Fibroblast of the conjunctiva (primary cell): ENCODE measurements around the gene PGAP6.
"Not testable (repeated sequence)": the region's sequence is repeated elsewhere in the genome, so short reads cannot be mapped to it uniquely, and the experiment has no call there.

Experiments used
- DNase-seq: peaks from one replicate; pipeline ENCODE4 v3.0.0-alpha.2; 2010; ENCODE audit warnings: low read depth

The PGAP6 gene

DNA sequence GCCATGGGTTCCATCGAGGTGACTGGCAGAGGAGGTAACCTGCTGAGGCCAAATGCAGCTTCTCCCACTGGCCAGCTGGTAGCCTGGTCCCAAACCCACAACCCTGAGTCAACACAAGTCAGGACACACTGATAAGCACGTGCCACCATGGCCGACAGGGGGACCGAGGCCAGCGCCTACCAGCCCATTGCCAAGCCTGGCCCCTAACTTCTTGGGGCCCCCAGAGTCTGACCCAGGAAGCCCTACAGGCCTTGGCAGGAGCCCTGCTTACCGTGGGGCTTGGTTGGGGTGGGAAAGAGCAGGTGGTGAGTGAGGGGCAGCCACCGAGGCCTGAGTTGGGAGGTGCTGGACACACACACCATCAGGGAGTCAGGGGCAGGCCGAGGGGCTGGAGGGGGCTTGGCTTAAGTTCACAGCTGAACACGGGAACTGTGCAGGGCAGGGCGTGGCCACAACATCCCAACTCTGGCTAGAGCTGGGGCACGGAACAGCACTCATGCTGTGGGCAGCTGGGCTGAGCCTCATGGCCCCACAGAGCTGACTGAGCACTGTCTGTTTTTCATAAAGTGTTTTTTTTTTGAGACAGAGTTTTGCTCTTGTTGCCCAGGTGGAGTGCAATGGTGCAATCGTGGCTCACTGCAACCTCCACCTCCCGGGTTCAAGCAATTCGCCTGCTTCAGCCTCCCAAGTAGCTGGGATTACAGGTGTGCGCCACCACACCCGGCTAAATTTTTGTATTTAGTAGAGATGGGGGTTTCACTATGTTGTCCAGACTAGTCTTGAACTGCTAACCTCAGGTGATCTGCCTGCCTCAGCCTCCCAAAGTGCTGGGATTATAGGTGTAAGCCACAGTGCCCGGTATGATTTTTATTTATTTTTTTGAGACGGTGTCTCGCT is 16.9 kb downstream of the PGAP6 start:
- DNase-seq = no peak

- DNase-seq = no peak
Observed at GRCh38 chr16:363766-364490, 17.9 kb downstream of the PGAP6 start.

- no peak for DNase-seq
Observed at GRCh38 chr16:363110-363765, 18.5 kb downstream of the PGAP6 start.

GRCh38 chr16:362702-362999 is 19.1 kb downstream of the PGAP6 start:
- not testable (repeated sequence) for DNase-seq

DNA sequence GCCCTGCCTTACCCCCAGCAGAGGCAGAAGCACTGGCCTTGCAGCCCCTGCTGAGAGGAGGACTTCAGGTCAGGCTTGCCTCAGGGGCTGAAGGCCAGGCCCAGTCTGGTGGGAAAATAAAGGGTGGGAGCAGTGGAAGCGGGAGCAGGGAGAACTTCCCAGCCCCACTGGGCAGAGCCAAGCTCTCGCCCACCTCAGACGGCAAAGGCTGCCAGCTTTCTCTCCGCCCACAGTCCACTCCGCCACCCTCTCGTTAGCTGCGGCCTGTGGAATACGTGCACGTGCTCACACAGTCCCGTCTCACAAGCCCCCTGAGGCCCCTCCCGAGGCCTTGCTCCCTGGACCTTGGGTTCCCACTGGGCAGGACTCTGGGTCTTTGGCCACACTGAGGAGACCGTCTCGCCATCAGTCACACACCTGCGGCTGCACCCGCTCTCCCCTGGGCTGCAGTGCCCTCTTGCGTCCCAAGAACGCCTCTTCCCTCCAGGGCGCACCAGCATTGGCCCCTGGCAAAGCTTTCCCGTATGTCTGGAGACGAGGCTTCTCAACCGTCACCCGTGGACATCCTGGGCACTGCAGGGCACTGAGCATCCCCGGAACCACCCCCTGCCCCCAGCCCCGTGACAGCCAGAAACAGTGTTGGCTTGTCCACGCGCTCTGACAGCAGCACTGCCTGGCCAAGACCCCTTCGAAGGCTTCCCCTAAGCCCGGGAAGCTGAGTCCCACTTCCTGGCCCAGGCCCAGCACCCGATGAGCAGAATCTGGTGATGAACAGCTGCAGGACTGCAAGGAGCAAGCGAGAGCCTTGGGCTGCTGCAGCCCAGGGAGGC is 19.7 kb downstream of the PGAP6 start:
- peak; percentile 43 for DNase-seq

DNA sequence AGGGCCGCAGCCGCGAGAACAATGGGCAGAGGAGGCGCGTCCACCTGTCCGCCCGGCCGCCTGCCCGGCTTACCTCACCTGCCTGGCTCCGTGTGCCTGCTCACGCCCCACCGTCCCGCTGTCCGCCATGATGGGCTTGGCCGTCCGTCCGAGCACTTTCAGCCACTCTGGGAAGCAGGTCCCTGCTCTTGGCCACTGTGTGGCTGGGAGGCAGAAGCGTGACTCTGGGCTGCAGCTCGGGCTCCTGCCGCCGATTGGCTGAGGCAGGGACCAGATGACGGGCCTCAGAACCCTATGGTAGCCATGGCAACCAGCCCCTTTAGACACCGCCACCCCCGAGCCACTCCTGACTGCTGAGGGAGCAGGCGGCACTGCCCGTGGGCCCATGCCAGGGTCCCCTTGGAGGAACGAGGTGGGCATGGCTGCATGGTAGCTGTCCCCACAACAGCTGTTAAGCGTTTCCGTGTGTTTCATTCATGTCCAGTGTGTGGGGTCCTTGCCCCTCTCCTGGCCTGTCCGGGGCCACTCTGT is 20.4 kb downstream of the PGAP6 start:
- no peak for DNase-seq

DNA sequence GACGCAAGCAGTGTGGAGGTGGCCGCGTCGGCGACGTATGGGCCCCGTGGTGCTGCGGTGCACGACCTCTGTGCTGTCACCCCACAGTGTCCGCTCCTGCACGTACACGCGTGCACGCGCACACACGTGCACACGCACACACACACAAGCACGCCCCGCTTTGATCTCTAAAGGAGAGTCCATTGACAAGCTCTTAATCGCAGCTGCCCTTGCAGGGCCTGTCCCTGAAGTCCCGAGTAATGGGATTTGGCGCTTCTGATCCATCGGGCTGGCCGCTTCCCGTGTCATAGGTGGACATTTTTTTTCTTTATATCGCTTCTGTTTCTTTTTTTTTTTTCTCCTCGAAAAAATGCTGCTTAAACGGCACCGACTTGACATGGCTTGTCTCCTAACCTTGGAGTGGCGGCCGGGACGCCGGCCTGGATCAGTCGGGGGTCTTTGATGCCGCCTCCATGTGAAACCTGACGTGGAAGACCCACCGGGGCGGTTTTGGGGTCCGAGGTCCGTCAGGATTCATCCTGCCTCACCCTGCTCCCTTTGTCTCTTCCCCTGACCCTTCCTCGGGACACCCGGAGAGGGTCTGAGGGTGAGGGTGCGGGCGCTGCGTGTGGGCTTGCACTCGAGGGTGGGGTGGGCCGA is 21.0 kb downstream of the PGAP6 start:
- no peak for DNase-seq

GRCh38 chr16:359871-360697 is 21.7 kb downstream of the PGAP6 start:
- no peak for DNase-seq

DNA sequence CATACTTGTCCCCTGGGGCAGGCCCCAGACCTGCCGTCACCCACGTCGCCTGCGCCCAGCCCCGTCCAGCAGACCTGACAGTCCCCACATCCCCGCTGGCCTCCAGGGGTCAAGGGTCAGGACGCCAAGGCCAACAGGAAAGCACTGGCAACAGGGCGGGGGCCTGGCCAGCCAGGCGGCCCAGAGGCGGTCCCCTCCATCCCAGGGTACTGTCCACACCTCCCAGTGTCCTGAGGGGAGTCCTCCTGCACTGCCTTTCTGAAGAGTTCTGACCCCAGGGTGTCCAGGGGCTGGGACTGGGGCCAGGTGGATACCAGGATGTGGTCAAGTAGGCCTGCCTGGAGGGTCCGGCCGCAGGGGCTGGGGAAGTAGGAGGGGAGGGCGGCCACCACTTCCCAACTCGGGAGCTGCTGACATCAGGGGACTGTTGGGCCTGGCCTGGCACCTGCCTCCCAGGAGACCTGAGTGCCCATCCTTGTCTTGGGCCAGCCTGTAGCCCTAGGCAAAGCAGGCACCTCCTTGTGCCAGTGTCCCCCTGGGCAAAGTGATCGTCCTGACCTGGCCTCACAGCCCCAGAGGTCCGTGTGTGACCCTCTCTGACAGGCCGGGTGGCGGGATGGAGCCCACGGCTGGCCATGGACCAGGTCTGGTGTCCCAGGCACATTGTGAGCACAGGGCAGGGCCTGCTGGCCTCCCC is 22.6 kb downstream of the PGAP6 start:
- DNase-seq = no peak

GRCh38 chr16:356741-357140 is 25.0 kb downstream of the PGAP6 start:
- no peak for DNase-seq

DNA sequence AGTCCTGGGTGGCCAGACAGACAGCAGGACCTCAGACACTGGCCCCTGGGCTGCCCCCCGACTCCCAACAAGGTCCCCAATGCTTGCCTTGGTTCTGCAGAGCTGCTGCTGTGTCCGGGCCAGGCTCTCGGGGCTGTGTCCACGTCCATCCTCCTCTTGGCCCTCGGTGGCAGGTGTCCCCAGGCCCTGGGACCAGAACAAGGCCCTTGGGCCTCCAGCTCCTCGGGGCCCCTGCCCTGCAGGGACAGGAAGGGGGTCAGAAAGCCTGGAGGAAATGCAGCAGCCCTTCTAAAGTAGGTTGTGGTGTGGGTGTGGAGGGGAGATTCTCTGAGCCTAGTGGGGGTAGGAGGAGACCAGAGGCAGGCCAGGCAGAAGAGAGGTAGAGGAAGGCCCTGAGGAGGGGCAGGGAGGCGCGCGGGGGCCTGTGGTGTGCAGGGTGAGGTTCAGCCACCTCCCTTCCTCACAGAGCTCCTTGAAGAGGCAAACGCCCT is 26.8 kb downstream of the PGAP6 start:
- no peak for DNase-seq

DNA sequence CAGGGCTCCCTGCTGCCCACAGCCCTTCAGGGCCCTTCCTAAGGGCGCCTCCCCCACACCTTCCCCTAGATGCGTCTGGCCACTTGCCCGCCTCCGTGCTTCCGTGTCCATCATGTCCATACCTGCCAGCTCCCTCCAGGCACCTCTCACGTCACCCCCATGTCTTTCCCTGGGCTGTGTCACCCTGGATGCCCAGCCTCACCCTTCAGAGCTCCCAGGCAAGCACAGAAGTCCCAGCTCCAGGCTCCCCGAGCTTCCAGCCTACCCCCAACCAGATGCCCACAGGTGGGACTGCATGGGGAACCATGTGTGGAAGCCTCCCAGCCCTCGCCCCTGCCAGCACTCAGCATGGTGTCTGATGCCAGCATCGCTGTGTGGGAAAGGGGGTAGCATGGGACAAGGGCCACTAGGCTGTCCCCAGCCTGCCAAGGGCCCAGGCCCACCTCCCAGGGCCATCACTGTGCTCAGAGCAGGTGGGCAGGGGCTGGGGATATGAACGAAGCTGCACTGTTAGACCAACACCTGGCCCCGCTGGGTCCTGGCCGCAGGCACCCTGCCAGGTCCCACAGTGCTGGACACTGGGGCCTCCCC is 27.4 kb downstream of the PGAP6 start:
- DNase-seq = no peak

DNA sequence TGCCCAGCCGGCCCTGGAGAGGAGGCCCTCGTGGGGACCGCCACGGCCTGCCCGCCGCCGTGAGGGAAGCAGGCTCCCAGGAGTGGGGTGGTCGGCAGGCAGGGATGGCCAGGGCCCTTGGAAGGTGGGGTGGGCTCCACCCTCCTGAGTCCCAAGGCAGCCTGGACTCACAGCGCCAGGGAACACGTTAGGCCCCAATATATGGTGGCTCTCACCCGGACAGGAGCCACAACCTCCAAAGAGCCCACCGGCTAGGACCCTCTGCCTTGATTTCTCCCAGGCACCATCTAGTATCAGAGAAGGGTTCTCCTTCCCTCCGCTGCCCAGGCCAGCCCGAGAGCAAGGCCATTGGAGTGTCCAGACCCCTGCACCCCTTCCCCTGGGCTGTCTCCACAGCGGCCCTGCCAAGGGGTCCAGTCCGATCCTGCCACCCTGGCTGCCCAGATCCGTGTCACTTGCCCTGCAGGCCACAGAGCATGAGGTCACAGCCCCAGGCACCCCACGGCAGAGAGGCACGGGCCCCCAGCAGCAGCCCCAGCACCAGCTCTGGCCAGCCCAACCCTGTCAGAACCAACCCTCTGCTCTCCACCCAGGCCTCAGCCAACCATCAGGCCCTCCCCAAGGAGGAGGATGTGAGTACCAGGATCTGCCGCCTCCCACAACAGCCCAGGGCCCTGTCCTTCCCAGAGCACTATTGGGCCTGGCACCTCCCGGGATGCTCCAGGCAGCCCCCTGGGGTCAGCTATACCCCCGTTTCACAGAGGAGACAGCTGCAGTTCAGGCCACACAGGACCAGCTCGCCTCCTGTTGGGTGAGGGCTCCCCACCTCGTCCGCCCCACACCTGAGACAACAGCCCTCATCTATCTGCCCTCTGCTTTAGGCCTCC is 28.1 kb downstream of the PGAP6 start:
- no peak for DNase-seq

DNA sequence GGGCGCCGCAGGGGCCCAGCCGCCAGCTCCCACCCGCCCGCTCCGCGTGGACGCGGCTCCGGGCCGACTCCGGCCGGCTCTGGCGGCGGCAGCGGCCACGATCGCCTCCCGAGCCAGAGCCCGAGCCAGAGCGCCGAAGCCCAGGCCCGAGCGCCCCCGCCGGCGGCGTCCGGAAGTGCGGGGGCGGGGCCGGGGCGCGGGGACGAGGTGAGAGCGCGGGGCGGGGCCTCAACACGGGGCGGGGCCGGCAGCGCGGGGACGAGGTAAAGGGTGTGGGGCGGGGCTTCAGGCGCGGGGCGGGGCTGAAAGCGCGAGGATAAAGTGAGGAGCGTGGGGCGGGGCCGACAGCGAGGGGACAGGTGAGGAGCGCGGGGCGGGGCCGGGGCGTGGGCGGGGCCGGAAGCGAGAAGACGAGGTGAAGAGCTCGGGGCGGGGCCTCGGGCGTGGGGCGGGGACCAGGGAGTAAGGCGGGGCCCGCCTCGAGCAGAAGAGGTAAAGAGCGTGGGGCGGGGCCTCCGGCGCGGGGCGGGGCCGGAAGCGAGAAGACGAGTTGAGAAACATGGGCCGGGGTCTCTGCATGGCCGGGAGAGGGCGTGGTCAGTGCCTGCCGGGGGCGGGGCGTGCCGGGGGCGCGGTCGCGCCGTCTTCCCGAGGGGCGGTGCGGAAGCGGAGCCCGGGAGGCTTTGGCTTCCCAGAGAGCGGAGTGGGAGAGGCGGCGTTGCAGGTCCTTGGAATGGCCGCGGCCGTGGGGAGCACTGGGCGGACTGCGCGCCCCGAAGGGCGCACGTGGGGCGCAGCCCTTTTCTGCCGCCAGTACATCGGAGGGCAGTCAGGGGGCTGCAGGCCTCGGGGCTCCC is 29.0 kb downstream of the PGAP6 start, which contains the start of gene AXIN1:
Gene AXIN1, minus strand, starts transcription at position 177 of the 857 bp plus-strand sequence. CDS start 5,698 bp downstream, outside the sequence.
- DNase-seq = peak; percentile 78

- no peak for DNase-seq
Observed at GRCh38 chr16:351804-352520, 29.8 kb downstream of the PGAP6 start.

DNA sequence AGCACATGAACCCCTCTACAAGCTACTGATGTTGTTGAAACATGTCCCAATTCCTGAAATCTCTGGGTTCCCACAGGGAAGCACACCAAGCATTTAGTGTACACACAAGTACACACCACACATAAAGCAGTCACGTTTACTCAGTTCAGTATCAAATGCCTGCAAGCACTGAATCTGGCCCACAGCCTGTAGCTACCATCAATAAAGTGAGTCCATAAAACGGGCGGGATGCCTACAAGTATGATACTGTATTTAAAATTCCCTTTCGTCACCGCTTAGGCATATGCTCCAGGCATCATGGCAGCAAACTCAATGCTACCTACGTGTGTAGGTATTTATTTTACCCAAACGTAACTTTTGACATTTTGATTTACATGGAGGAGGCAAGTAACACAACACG is 31.6 kb downstream of the PGAP6 start:
- no peak for DNase-seq
